GM23248 (cell line): ENCODE results near the gene MMP11.

Experiments used
- EZH2 ChIP-seq: fragments of 200-600 bp; sonication (generic); IDR thresholded peaks from 2 replicates; pipeline ENCODE4 v1.6.1; 2018; ENCODE audit warnings: antibody characterized with exemption, mild to moderate bottlenecking; ENCODE audit not compliant: insufficient read depth, poor library complexity, severe bottlenecking
- EZH2phosphoT487 ChIP-seq: fragments of 200-600 bp; sonication (generic); IDR thresholded peaks from 2 replicates; pipeline ENCODE4 v1.6.1; 2018; ENCODE audit warnings: antibody characterized with exemption, moderate library complexity, mild to moderate bottlenecking, low read depth; ENCODE audit not compliant: insufficient read depth

DNA sequence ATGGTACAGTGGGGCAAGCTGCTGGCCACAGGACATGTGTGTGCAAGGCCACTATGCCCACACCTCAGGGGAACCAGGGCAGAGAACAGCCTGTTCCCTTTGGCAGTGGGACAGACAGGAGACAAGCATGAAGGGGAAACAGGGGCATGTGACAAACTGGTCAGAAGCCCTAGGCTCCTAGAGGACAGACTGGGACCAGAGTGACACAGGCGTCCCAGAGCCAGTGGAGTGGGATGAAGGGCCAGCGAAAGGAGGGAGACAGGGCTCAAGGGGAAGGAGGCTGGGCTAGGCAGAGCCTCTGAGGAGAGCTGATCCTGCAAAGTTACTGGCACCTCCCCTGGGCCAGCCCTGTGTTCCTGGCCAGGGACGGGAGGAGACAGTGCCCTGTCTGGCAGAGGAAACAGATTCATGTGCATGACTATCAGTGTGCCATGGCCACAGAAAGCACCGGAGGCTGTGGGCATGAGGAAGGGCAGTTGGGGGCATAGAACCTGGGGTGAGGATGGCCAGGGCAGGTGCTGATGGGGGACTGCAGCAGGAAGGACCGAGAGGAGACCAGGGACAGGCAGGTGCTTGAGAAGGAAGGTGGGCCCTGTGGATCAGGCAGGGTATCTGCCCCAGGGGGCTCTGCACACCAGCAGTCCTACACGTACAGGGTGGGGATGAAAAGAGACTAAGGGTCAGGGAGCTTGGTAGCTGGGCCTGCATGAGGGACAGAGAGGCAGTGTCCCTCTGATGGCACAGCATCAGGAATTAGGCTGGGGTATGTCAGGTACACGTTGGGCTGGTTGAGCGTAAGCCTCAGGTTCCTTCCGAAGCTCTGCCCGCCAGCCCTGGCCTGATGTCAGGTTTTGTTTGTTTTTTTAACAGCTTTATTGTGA is 56.4 kb downstream of the MMP11 start:
- no peak for TF ChIP-seq EZH2
- no peak for TF ChIP-seq EZH2phosphoT487
